Glutamatergic neuron (in vitro differentiated cells): ENCODE results near the gene PSMD5. TPM values are rescaled to one million over a fixed set of nuclear protein-coding genes. Genes with fewer than 3 reads are reported as not detected.

Experiments used
- DNase-seq: peaks from one replicate; pipeline ENCODE4 v3.0.0; 2022
- H3K27ac Mint-ChIP-seq: one replicate; pipeline ENCODE4 v1.8.0; 2020; ENCODE audit warnings: mild to moderate bottlenecking, mixed read lengths, inconsistent platforms; ENCODE audit not compliant: unreplicated experiment
- H3K27me3 Mint-ChIP-seq: one replicate; pipeline ENCODE4 v1.8.0; 2020; ENCODE audit warnings: mild to moderate bottlenecking, moderate library complexity, mixed read lengths, inconsistent platforms; ENCODE audit not compliant: unreplicated experiment
- H3K36me3 Mint-ChIP-seq: one replicate; pipeline ENCODE4 v1.8.0; 2020; ENCODE audit warnings: mild to moderate bottlenecking, mixed read lengths, inconsistent platforms; ENCODE audit not compliant: unreplicated experiment
- H3K4me1 Mint-ChIP-seq: one replicate; pipeline ENCODE4 v1.8.0; 2020; ENCODE audit warnings: mild to moderate bottlenecking, low read depth, mixed read lengths, inconsistent platforms; ENCODE audit not compliant: unreplicated experiment
- H3K4me3 Mint-ChIP-seq: one replicate; pipeline ENCODE4 v1.8.0; 2020; ENCODE audit warnings: mild to moderate bottlenecking, mixed read lengths, inconsistent platforms; ENCODE audit not compliant: unreplicated experiment
- H3K9me3 Mint-ChIP-seq: one replicate; pipeline ENCODE4 v1.8.0; 2020; ENCODE audit warnings: mild to moderate bottlenecking, moderate library complexity, mixed read lengths, inconsistent platforms; ENCODE audit not compliant: unreplicated experiment
- CTCF ChIP-seq: fragments of 200-600 bp; sonication (generic); IDR thresholded peaks from one replicate; pipeline ENCODE4 v1.5.0; 2021; ENCODE audit not compliant: partially characterized antibody, unreplicated experiment
- long read RNA-seq: library from polyadenylated mRNA; unstranded; transcript quantifications from one replicate; pipeline ENCODE4 v2.0.0, GENCODE V29; 2020; ENCODE audit not compliant: unreplicated experiment
- total RNA-seq: library from RNA; stranded (reverse); fragmentation: NEBNext Ultra II Directional; extraction: Animal tissue kit (Norgen Biotek cat#: 25700); gene quantifications from one replicate; pipeline ENCODE4 v1.2.1, GENCODE V29; 2021; ENCODE audit not compliant: unreplicated experiment

PSMD5 gene
- 48.5 TPM for total RNA-seq
- long read RNA-seq, transcript PSMD5-201 (10 exons, 3,443 nt) = major isoform, 10 of 14 reads
- long read RNA-seq, partial matches to known transcripts = 2 of 14 reads
- long read RNA-seq, other reads (novel, unspliced or antisense) = 2 of 14 reads

GRCh38 chr9:120842685-120843485 lies at the start of gene PSMD5:
Gene PSMD5, minus strand, starts transcription at chr9:120842922. Its CDS starts 13 bp downstream, at chr9:120842909.
- peaks cover 10% of the 10 kb centered on the region for H3K27me3 Mint-ChIP-seq
- H3K9me3 Mint-ChIP-seq = no peaks in the 10 kb centered on the region
- peak within 1 kb of the TSS; percentile 97 for H3K27ac Mint-ChIP-seq
- H3K4me3 Mint-ChIP-seq = peak within 1 kb of the TSS; percentile 97
- no peaks in the 10 kb centered on the region for H3K36me3 Mint-ChIP-seq
- no peak for TF ChIP-seq CTCF
- DNase-seq = peak; percentile 98
- peaks cover 10% of the 10 kb centered on the region for H3K4me1 Mint-ChIP-seq

GRCh38 chr9:120891884-120892747 lies 49.4 kb upstream of the PSMD5 start:
- H3K27ac Mint-ChIP-seq = no peak overlapping the region
- TF ChIP-seq CTCF = no peak

GRCh38 chr9:120891245-120891883 lies 48.6 kb upstream of the PSMD5 start:
- no peak for TF ChIP-seq CTCF
- H3K9me3 Mint-ChIP-seq = peaks cover 3% of the 10 kb centered on the region
- H3K27ac Mint-ChIP-seq = no peak overlapping the region
- no peak for DNase-seq
- H3K4me3 Mint-ChIP-seq = no peak overlapping the region
- peaks cover 2% of the 10 kb centered on the region for H3K27me3 Mint-ChIP-seq
- H3K36me3 Mint-ChIP-seq = no peaks in the 10 kb centered on the region
- peaks cover 5% of the 10 kb centered on the region for H3K4me1 Mint-ChIP-seq

More at GRCh38 chr9:120891884-120892747, 49.4 kb upstream of the PSMD5 start:
- DNase-seq = no peak
- H3K9me3 Mint-ChIP-seq = peaks cover 3% of the 10 kb centered on the region
- H3K4me1 Mint-ChIP-seq = peaks cover 9% of the 10 kb centered on the region
- no peak overlapping the region for H3K4me3 Mint-ChIP-seq
- H3K27me3 Mint-ChIP-seq = peaks cover 2% of the 10 kb centered on the region
- H3K36me3 Mint-ChIP-seq = no peaks in the 10 kb centered on the region

GRCh38 chr9:120890320-120891244 lies 47.9 kb upstream of the PSMD5 start:
- no peak for TF ChIP-seq CTCF
- Mint-ChIP-seq H3K4me1 (peaks cover 5% of the 10 kb centered on the region), H3K4me3 (no peak overlapping the region), H3K27ac (no peak overlapping the region), H3K27me3 (peaks cover 2% of the 10 kb centered on the region), H3K9me3 (peaks cover 3% of the 10 kb centered on the region), H3K36me3 (no peaks in the 10 kb centered on the region)
- no peak for DNase-seq
